Endothelial cell of umbilical vein (primary cell): ENCODE data around the gene MIF4GD. TPM values are rescaled to one million over a fixed set of nuclear protein-coding genes. Genes with fewer than 3 reads are reported as not detected.
A peak's percentile ranks its signal among the peaks of the same experiment; 100 is the strongest.

ENCODE experiments used
- BruUV-seq: library from RNA; stranded (reverse); fragments of 400-500 nt; replicated peaks from 2 replicates; lab custom pipeline; 2021; lab: Mats Ljungman, UMichigan
- CTCF ChIA-PET: fragments of 300-600, 350-600 bp; sonication (Branson Sonifier 250); formaldehyde crosslinking; loops from one replicate; lab custom pipeline; 2021; ENCODE audit warnings: antibody characterized with exemption, inconsistent platforms; lab: Charles Lee
- POLR2A ChIA-PET: fragments of 300-600, 350-600 bp; sonication (Branson Sonifier 250); formaldehyde crosslinking; loops from one replicate; lab custom pipeline; 2021; ENCODE audit warnings: antibody characterized with exemption, inconsistent platforms; lab: Charles Lee
- DNase-seq: peaks from one replicate; pipeline ENCODE4 v3.0.0-alpha.2; 2011; ENCODE audit warnings: low read depth, low spot score
- FAIRE-seq: peaks from 2 replicates; lab custom pipeline; 2011; peaks lifted over from hg19 to GRCh38; lab: Jason Lieb, UNC
- H2AFZ ChIP-seq: 2 replicates; pipeline ENCODE4 v1.6.0; 2012; ENCODE audit warnings: low read depth, low read length, control low read depth, inconsistent platforms
- H3K27ac ChIP-seq: 2 replicates; pipeline ENCODE4 v1.5.1; 2011; ENCODE audit warnings: low read depth, mild to moderate bottlenecking, control low read depth, low read length, moderate library complexity; ENCODE audit not compliant: insufficient read depth
- H3K27me3 ChIP-seq, 2 experiments: 2 replicates each; pipeline versions ENCODE4 v1.6.0 to v1.6.1; 2011; ENCODE audit warnings: low read length in 2 of 2, mixed read lengths in 1 of 2; ENCODE audit not compliant: control insufficient read depth in 2 of 2, insufficient read depth in 2 of 2
- H3K36me3 ChIP-seq, 2 experiments: 2 replicates in 1 of 2; 3 replicates in 1 of 2; pipeline ENCODE4 v1.5.1; 2011; ENCODE audit warnings: low read length in 2 of 2, mild to moderate bottlenecking in 1 of 2, moderate library complexity in 1 of 2; ENCODE audit not compliant: control insufficient read depth in 2 of 2, insufficient read depth in 2 of 2; ENCODE audit errors: extremely low read depth in 1 of 2
- H3K4me1 ChIP-seq: 3 replicates; pipeline ENCODE4 v1.5.1; 2011; ENCODE audit warnings: mild to moderate bottlenecking, low read length; ENCODE audit not compliant: control insufficient read depth, insufficient read depth; ENCODE audit errors: extremely low read depth
- H3K4me2 ChIP-seq: 2 replicates; pipeline ENCODE4 v1.6.1; 2011; ENCODE audit warnings: low read length, control low read depth, mixed read lengths; ENCODE audit not compliant: insufficient read depth
- H3K4me3 ChIP-seq, 3 experiments: fragments of 200-600 bp in 1 of 3; sonication (generic), shearing (Covaris generic) in 1 of 3; replicated peaks in 1 of 3; 2 replicates each; pipeline ENCODE4 v1.5.1; 2011 to 2016; ENCODE audit warnings: control low read depth in 3 of 3, low read length in 3 of 3, mild to moderate bottlenecking in 2 of 3, inconsistent platforms in 1 of 3, low read depth in 1 of 3, moderate library complexity in 1 of 3; ENCODE audit not compliant: insufficient read depth in 1 of 3
- H3K79me2 ChIP-seq: 2 replicates; pipeline ENCODE4 v1.6.0; 2012; ENCODE audit warnings: low read length, inconsistent platforms; ENCODE audit not compliant: control insufficient read depth, insufficient read depth
- H3K9ac ChIP-seq: replicated peaks from 2 replicates; pipeline ENCODE3; 2011; ENCODE audit warnings: low read length, control low read depth; ENCODE audit not compliant: insufficient read depth; ENCODE audit errors: extremely low read depth
- H3K9me1 ChIP-seq: replicated peaks from 3 replicates; pipeline ENCODE4 v1.6.0; 2011; ENCODE audit warnings: mild to moderate bottlenecking, low read length; ENCODE audit not compliant: control insufficient read depth, insufficient read depth; ENCODE audit errors: extremely low read depth
- H3K9me3 ChIP-seq: replicated peaks from 2 replicates; pipeline ENCODE4 v1.5.1; 2012; ENCODE audit warnings: low read length, inconsistent platforms; ENCODE audit not compliant: control insufficient read depth, insufficient read depth
- H4K20me1 ChIP-seq: replicated peaks from 2 replicates; pipeline ENCODE3; 2011; ENCODE audit warnings: mild to moderate bottlenecking, low read length; ENCODE audit not compliant: control insufficient read depth, insufficient read depth; ENCODE audit errors: extremely low read depth
- CTCF ChIP-seq, 2 donors: IDR thresholded peaks; 1 replicate in 1 of 2; 2 replicates in 1 of 2; pipeline ENCODE4 v1.5.1; 2011; ENCODE audit warnings: low read length in 2 of 2, mild to moderate bottlenecking in 2 of 2, moderate library complexity in 2 of 2, control low read depth in 1 of 2, inconsistent platforms in 1 of 2, low read depth in 1 of 2; ENCODE audit not compliant: insufficient read depth in 1 of 2; ENCODE audit errors: extremely low read depth in 1 of 2
- FOS ChIP-seq: IDR thresholded peaks from 2 replicates; pipeline ENCODE4 v1.6.1; 2011; ENCODE audit warnings: mild to moderate bottlenecking, low read length, moderate library complexity, borderline replicate concordance; ENCODE audit not compliant: insufficient read depth
- JUN ChIP-seq: IDR thresholded peaks from 2 replicates; pipeline ENCODE4 v1.6.1; 2011; ENCODE audit warnings: borderline replicate concordance, low read depth; ENCODE audit not compliant: insufficient read length, insufficient read depth
- dilution Hi-C: fragments of 300-500 bp; cut with MboI; formaldehyde crosslinking; loops from one replicate; pipeline ENCODE4 v1.15.0; 2019; ENCODE audit warnings: low sequenced_read_pairs; ENCODE audit not compliant: extremely low pct_ligation_motif_present
- intact Hi-C: fragments of 100-400 bp; cut with micrococcal nuclease; formaldehyde crosslinking; loops from one replicate; pipeline ENCODE4 v1.10.0; 2022
- polyA plus RNA-seq, 4 experiments: library from polyadenylated mRNA; depleted of rRNA in 3 of 4; stranded (reverse) in 3 of 4; unstranded in 1 of 4; fragments of >200 nt; gene quantifications; 2 replicates each; pipeline versions ENCODE4 v1.2.1 to v1.2.3, GENCODE V29; 2011 to 2012; ENCODE audit warnings: missing spikeins in 1 of 4
- total RNA-seq: library from RNA; stranded (reverse); gene quantifications from 2 replicates; pipeline ENCODE4 v1.2.3, GENCODE V29; 2021
- TF ChIP-seq, protein P1 (sequence below): IDR thresholded peaks from 2 replicates; pipeline ENCODE4 v1.6.1; 2011; ENCODE audit not compliant: insufficient read depth, insufficient read length

The MIF4GD gene
- total and polyA plus RNA-seq, 2 donors (not counting 3 experiments of a cell fraction or from before 2014, with no cell fraction given) = 12.4 to 35.7 TPM

GRCh38 chr17:75241143-75241430 is 29.9 kb downstream of the MIF4GD start:
- ChIA-PET POLR2A (interaction anchor here (1.6 kb wide), 1 partner anchor 20 kb away, joined by 5 read pairs; the partner anchor contains the start of gene GGA3), CTCF (interaction anchor here (1.0 to 7.6 kb wide), 12 partner anchors 9 to 171 kb away, joined by 3 to 91 read pairs (median 15); partner anchors contain the start of genes GGA3, MIF4GD, MRPS7 and SLC25A19)
- no peaks in the 10 kb centered on the region for H4K20me1 ChIP-seq
- H2AFZ ChIP-seq = no peak overlapping the region
- H3K9me3 ChIP-seq = no peaks in the 10 kb centered on the region
- dilution Hi-C loops (no loop called here), intact Hi-C loops (loop anchor here (2.0 kb wide), 1 partner anchor 164 kb away; the partner anchor contains the start of gene GRB2)
- DNase-seq (no peak), FAIRE-seq (no peak)
- H3K36me3 ChIP-seq = peaks cover 5 to 65% of the 10 kb centered on the region in 2 experiments
- no peak for TF ChIP-seq FOS
- no peak overlapping the region for H3K4me3 ChIP-seq
- H3K4me2 ChIP-seq = no peak overlapping the region
- no peak overlapping the region for H3K9ac ChIP-seq
- no peaks in the 10 kb centered on the region for H3K27me3 ChIP-seq
- H3K4me1 ChIP-seq = no peaks in the 10 kb centered on the region
- no peaks in the 10 kb centered on the region for H3K79me2 ChIP-seq
- no peak overlapping the region for H3K27ac ChIP-seq
- H3K9me1 ChIP-seq = no peaks in the 10 kb centered on the region
- no TSS peak for BruUV-seq

- peak; percentile 45 for DNase-seq
- no peak overlapping the region for H3K4me3 ChIP-seq
- no peak overlapping the region for H3K4me2 ChIP-seq
- ChIA-PET CTCF (interaction anchor here (0.6 to 7.6 kb wide), 21 partner anchors 9 to 252 kb away, joined by 3 to 91 read pairs (median 4); partner anchors contain the start of genes GGA3, MIF4GD, MRPS7 and SLC25A19), POLR2A (interaction anchor here (1.6 kb wide), 1 partner anchor 20 kb away, joined by 5 read pairs; the partner anchor contains the start of gene GGA3)
- no peak overlapping the region for H3K9ac ChIP-seq
- intact Hi-C loops (loop anchor here (1.0 to 2.0 kb wide), 4 partner anchors 21 to 172 kb away; partner anchors contain the start of genes GGA3, GRB2, MIF4GD and MRPS7), dilution Hi-C loops (no loop called here)
- peak; percentile 42 for FAIRE-seq
- H2AFZ ChIP-seq = no peak overlapping the region
- H3K4me1 ChIP-seq = no peaks in the 10 kb centered on the region
- H3K36me3 ChIP-seq = peaks cover 3 to 60% of the 10 kb centered on the region in 2 experiments
- H3K27me3 ChIP-seq = no peaks in the 10 kb centered on the region
- TF ChIP-seq CTCF (IDR thresholded peaks at IDR 0.05; ENCODE audit: extremely low read depth in 1 of 2, insufficient read depth in 1 of 2, low read depth in 1 of 2, low read length in 2 of 2) = peak; percentile 91 to 99
- no peak for TF ChIP-seq JUN
- TF ChIP-seq, protein P1, sequence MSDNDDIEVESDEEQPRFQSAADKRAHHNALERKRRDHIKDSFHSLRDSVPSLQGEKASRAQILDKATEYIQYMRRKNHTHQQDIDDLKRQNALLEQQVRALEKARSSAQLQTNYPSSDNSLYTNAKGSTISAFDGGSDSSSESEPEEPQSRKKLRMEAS = no peak
- no peaks in the 10 kb centered on the region for H4K20me1 ChIP-seq
- no peaks in the 10 kb centered on the region for H3K9me3 ChIP-seq
- no peak overlapping the region for H3K27ac ChIP-seq
- no TSS peak for BruUV-seq
- H3K9me1 ChIP-seq = no peaks in the 10 kb centered on the region
- no peaks in the 10 kb centered on the region for H3K79me2 ChIP-seq
These were observed 30.5 kb downstream of the MIF4GD start for GRCh38 chr17:75240394-75241142.
